NCI-H1092 (cell line): ENCODE measurements around the gene CUBN.

Experiments used
- DNase-seq: peaks from one replicate; lab custom pipeline; 2025; lab: John Stamatoyannopoulos, UW

The CUBN gene

DNA sequence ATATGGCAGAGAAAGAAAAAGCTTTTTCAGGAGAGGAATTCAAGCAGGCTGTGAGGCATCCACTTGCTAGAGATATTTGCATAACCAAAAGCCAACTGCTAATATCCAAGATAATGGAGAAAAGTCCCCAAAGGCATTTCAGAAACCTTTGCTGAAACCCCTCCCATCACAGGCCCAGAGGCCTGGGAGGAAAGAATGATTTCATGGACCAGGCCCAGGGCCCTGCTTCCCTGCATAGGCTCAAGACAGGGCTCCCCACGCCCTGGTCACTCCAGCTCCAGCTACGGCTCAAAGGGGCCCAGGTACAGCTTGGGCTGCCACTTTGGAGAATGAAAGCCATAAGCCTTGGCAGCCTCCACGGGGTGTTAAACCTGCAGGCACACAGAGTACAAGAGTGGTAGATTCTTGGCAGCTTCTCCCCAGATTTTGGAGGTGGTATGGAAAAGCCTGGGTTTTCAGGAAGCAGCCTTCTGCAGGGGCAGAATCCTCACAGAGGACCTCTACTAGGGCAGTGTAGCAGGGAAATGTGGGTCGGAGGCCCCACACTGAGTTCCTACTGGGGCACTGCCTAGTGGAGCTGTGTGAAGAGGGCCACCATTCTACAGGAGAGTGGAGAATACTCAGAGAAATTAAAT, 306.8 kb downstream of the CUBN start:
- no peak for DNase-seq

GRCh38 chr10:16822027-16822426, 307.6 kb downstream of the CUBN start:
- DNase-seq: no peak

GRCh38 chr10:16820421-16820820, 309.2 kb downstream of the CUBN start:
- DNase-seq: no peak

GRCh38 chr10:16820018-16820417, 309.6 kb downstream of the CUBN start:
- DNase-seq: no peak

DNA sequence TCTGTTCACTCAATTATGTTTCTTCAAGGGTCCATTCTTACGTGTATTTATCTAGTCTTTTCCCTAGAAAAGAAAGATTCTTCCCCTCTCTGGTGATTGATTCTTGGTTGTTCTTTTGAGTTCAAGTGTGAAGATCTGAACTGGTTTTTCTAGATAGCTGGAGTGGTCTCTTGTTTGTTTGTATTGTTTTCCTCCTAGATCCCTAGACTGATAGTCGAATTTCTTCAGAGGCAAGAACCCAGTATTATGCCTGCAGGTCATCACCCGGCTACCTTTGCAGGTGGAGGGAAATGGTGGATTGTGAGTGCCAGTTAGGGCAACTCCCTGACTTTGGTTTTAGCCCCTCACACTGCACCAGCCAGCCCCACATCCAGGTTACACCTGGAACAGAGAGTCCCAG, 310.2 kb downstream of the CUBN start:
- no peak for DNase-seq

DNA sequence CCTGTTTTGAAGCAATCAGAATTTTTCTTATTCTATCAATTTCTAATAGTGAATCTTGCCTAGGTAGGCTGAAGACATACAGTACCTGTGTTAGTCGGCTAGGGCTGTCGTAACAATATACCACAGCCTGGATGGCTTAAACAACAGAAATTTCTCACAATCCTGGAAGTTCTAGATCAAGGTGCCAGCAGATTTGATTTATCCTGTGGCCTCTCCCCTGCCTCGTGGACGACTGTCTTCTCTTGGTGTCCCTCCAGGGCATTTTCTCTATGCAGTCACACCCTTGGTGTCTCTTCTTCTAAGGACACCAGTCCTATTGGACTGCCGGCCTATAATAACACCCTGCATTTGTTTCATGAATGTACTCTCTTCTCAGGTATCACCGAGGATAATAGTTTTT, 310.6 kb downstream of the CUBN start:
- DNase-seq: no peak

- DNase-seq: peak; percentile 98
Observed at GRCh38 chr10:16817125-16818019, 312.2 kb downstream of the CUBN start, which contains the start of gene RSU1. TSS of gene RSU1 (minus strand) at chr10:16817424. CDS start at chr10:16817081, 343 bp downstream.

- no peak for DNase-seq
Observed at GRCh38 chr10:16816830-16817124, 312.8 kb downstream of the CUBN start.

DNA sequence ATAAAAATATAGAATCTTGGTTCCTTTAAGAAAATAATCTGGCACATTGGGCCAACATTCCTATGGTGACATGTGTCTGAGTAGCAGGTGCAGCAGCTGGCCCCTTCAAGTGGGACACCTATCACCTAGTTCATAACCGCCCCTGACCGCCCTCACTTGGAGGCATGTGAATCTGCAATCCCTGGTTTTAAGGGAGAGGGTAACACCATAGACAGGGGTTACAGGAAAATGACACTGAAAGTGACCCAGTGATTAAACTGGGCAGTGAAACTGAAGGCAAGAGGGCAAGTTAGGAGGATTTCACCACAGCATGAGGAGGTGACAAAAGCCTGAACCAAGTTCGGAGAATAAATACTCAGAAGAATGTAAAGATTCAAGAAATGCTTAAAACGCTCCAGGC, 313.4 kb downstream of the CUBN start:
- DNase-seq: no peak

DNA sequence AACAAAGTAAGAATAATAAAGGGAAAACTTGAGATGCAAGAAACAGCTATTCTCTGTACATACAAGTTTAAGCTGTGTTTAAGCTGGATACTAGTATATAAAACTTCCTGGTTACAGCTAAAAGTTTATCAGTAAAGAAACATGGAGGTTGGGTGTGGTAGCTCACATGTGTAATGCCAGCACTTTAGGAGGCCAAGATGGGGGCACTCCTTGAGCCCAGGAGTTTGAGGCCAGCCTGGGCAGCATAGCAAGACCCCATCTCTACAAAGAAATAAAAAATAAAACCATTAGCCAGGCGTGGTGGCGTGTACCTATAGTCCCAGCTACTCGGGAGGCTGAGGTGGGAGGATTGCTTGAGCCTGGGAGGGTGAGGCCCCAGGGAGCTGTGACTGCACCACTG, 315.6 kb downstream of the CUBN start:
- no peak for DNase-seq

GRCh38 chr10:16812676-16813075, 316.9 kb downstream of the CUBN start:
- no peak for DNase-seq

DNA sequence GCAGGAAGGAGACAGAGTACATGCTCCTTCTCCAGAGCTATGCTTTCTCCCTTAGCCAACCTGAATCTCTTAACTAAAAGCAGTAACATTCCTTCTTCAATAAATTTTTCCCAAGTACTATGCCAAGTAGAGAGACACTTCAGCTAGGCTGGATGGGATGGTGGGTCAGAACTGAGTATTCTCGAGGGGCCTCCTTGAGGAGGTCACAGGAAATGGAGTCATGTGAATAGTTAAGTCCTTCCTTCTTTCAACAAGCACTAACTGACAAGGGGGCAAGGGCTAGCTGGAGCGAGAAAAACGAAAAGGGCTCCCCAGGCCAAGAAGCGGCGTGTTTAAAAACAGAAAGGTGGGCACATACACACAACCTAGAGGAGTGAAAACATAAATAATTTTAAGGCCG, 317.8 kb downstream of the CUBN start:
- no peak for DNase-seq

DNA sequence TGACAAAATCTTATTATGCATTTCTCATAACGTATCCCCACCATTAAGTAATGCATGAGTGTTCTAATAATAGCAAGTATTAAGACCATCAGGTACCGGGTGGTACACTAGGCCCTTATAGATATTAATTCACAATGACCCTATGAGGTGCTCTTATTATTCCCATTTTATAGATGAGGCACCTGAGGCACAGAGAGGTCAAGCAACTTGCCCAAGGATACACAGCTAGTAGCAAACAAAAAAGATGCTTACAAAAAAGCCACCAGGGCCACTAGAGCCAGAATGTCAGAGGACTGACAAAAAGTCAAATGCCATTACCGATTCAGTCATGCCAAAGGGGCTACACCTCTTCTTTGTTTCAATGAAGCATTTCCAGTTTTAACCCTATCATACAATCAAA, 318.3 kb downstream of the CUBN start:
- DNase-seq: no peak

- no peak for DNase-seq
Observed at GRCh38 chr10:16809074-16809718, 320.4 kb downstream of the CUBN start.

GRCh38 chr10:16804123-16804522, 325.5 kb downstream of the CUBN start:
- DNase-seq: no peak

GRCh38 chr10:16803464-16803863, 326.1 kb downstream of the CUBN start:
- no peak for DNase-seq

DNA sequence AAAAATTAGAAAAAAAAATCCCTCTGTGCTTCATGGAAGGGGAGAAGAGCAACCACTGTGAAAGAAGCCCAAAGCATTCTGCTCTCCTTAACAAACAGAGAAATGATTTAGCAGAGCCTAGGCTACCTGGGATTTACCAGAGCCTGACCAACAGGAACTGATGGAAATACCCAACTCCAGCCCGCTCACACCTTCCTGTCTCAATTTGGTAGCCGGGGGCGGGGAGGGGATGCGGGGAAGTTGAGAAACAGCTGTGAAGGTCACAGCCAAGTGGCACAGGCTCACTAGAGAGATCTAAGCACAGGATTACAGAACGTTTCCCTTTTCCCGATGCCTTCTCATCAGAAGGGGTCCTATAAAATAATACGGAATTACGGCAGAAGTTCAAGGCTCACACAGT, 330.0 kb downstream of the CUBN start:
- no peak for DNase-seq

DNA sequence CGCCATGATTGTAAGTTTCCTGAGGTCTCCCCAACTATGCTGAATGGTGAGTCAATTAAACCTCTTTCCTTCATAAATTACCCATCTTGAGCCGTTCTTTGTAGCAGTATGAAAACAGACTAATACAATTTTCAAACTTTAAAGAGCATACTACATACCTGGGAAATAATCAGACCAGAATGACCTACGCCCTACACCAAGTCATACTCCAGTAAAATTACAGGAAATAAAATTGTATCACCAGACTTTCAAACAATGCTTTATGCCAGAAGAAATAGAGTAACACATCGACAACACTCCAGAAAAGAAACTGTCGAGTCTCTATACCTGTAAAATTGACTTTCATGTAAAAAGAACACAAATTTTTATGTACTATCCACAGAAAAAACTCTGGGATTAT, 331.0 kb downstream of the CUBN start:
- DNase-seq: no peak

DNA sequence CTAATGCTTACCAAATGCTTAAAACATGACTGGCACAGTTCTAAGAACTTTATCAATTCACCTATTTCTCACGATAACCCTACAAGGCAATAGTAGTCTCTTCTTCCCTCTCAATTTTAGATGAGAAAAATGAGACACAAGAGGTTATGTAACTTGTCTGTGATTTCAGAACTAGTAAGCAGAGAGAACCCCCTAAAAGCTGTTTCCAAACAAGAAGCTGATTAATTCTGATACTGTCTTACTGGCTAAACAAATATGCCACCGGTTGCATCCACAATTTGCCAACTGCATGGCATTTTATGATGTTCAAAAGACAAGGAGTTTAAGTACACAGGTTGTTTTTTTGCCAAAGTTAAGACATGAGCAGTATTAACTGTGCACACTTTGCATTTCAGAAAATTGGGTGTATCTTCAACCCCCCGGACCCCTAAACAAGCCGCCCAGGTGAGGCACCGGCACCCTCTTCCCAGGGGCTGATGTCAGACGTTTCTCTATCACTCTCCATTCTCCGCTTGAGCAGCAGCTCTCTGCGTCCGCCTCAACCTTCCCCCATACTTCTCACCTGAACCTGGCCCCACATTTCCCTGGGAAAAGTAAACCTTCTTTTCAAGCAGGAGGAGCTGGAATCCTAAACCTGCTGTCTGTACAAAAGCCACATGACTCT, 334.1 kb downstream of the CUBN start:
- DNase-seq: no peak

DNA sequence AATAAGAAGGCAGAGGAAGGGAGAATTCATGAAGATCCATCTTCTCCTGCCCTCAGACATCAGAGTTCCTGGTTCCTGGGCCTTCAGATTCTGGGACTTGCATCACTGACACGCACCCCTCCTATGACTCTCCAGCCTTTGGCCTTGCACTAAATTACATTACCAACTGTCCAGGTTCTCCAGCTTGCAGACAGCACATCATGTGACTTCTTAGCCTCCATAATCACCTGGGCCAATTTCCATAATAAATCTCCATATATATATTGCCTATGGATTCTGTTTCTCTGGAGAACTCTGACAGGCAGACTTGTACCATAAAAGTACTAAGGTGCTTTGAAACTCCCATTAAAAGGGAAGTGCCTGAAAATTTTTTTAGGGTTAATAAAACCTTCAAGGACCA, 335.6 kb downstream of the CUBN start:
- no peak for DNase-seq

GRCh38 chr10:16792675-16793074, 336.9 kb downstream of the CUBN start:
- DNase-seq: no peak

- no peak for DNase-seq
Observed at GRCh38 chr10:16789765-16790164, 339.8 kb downstream of the CUBN start.

DNA sequence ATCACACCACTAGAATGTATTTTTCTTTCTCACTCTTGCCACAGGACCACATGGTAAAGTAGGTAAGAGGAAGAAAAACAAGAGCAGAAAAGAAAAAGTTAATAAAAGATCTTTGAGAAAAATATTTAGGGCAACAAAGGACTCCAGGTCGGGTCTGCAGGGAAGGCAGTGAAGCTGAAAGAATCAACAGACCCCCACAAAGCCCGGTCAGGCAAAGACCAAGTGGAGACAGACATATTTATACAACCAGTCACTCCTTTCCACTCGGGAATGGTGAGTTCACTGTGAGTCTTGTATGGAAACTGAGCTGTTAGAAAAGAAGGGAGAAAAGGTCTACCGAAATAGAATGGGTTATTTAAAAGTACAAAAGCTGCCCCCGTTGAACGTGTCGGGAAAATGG, 340.4 kb downstream of the CUBN start:
- DNase-seq: no peak
